Thymus (tissue), 11 donors: ENCODE measurements around the gene GNA12. TPM values are rescaled to one million over a fixed set of nuclear protein-coding genes. Genes with fewer than 3 reads are reported as not detected.

Experiments used
- DNase-seq, 9 donors: peaks; one replicate each; pipeline ENCODE4 v3.0.0-alpha.2; 2013; ENCODE audit warnings: low spot score in 9 of 9, low read depth in 6 of 9, missing footprints in 1 of 9
- H3K27ac ChIP-seq, 2 donors: one replicate each; pipeline ENCODE4 v1.5.1; 2013; ENCODE audit warnings: control low read depth in 1 of 2, low read depth in 1 of 2, low read length in 1 of 2, mild to moderate bottlenecking in 1 of 2, moderate library complexity in 1 of 2
- H3K27me3 ChIP-seq, 2 donors: one replicate each; pipeline ENCODE4 v1.5.1; 2013; ENCODE audit warnings: low read length in 1 of 2; ENCODE audit not compliant: control insufficient read depth in 2 of 2, insufficient read depth in 1 of 2
- H3K36me3 ChIP-seq, 2 donors: one replicate each; pipeline ENCODE4 v1.5.1; 2013; ENCODE audit warnings: low read length in 1 of 2, mild to moderate bottlenecking in 1 of 2, moderate library complexity in 1 of 2; ENCODE audit not compliant: control insufficient read depth in 2 of 2, insufficient read depth in 2 of 2
- H3K4me1 ChIP-seq, 2 donors: one replicate each; pipeline ENCODE4 v1.5.1; 2013; ENCODE audit warnings: low read length in 2 of 2; ENCODE audit not compliant: control insufficient read depth in 2 of 2, insufficient read depth in 2 of 2
- H3K4me3 ChIP-seq, 2 donors: one replicate each; pipeline ENCODE4 v1.5.1; 2013; ENCODE audit warnings: low read length in 2 of 2, control low read depth in 1 of 2, mild to moderate bottlenecking in 1 of 2
- H3K9me3 ChIP-seq, 2 donors: one replicate each; pipeline ENCODE4 v1.5.1; 2013; ENCODE audit warnings: low read length in 1 of 2, mild to moderate bottlenecking in 1 of 2; ENCODE audit not compliant: control insufficient read depth in 2 of 2, insufficient read depth in 1 of 2
- WGBS: extraction: QIAGEN DNeasy Blood & Tissue Kit; methylation state at CpG from one replicate; pipeline ENCODE4 v1.1.7; 2013; 5-methylcytosine and 5-hydroxymethylcytosine counted together
- polyA plus RNA-seq: library from polyadenylated mRNA; stranded (reverse); fragments of 200-250 nt; gene quantifications from one replicate; pipeline ENCODE4 v1.2.3, GENCODE V29; 2013
- total RNA-seq: library from RNA; stranded (reverse); fragments of 120-200 nt; gene quantifications from one replicate; pipeline ENCODE4 v1.2.4, GENCODE V29; 2013
- donor health status: healthy.

The GNA12 gene
- total and polyA plus RNA-seq, 2 donors, result 4.4 to 11.9 TPM

GRCh38 chr7:2691011-2691707 is 152.9 kb downstream of the GNA12 start:
- Histone ChIP-seq H3K9me3 (peaks cover 0 to 1% of the 10 kb centered on the region in 2 donors), H3K36me3 (no peaks in the 10 kb centered on the region), H3K4me1 (peaks cover 0 to 10% of the 10 kb centered on the region in 2 donors), H3K27me3 (peaks cover 40 to 55% of the 10 kb centered on the region in 2 donors), H3K27ac (no peak overlapping the region), H3K4me3 (no peak overlapping the region)
- WGBS, result 95% methylated on average over 18 of the region's 18 CpGs
- DNase-seq, result no peak

DNA sequence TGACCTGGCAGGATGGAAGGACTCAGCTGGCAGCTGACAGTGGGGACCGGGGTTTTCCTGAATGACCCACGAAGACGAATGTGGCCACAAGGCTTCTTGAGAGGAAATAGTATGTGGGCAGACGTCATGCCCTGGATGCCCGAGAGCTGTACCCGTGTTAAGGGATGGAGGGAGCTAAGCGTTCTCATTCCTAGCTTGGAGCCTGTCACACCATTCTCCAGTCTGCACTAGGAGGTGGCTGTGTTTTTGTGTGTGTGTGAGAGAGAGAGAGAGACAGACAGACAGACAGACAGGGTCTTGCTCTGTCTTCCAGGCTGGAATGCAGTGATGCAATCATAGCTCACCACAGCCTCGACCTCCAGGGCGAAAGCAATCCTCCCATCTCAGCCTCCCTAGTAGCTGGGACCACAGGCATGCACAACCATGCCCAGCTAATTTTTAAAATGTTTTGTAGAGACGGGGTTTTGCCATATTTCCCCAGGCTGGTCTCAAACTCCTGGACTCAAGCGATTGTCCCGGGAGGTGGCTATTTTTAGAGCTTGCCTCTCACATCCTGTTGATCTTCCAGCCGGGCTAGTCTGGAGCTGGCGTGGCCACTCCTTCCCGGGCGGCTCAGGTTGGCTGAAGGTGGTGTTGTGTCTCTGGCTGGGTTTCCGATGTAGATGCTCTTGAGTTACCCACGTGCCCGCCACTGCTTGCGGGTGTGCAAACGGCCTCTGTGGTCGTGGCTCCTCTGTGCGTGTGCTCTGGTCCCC is 154.0 kb downstream of the GNA12 start:
- WGBS, result 67% methylated on average over 23 of the region's 23 CpGs
- Histone ChIP-seq H3K36me3 (no peaks in the 10 kb centered on the region), H3K4me1 (peaks cover 0 to 10% of the 10 kb centered on the region in 2 donors), H3K4me3 (no peak overlapping the region), H3K9me3 (peaks cover 0 to 1% of the 10 kb centered on the region in 2 donors), H3K27me3 (peaks cover 44 to 62% of the 10 kb centered on the region in 2 donors), H3K27ac (no peak overlapping the region)
- DNase-seq, result no peak

DNA sequence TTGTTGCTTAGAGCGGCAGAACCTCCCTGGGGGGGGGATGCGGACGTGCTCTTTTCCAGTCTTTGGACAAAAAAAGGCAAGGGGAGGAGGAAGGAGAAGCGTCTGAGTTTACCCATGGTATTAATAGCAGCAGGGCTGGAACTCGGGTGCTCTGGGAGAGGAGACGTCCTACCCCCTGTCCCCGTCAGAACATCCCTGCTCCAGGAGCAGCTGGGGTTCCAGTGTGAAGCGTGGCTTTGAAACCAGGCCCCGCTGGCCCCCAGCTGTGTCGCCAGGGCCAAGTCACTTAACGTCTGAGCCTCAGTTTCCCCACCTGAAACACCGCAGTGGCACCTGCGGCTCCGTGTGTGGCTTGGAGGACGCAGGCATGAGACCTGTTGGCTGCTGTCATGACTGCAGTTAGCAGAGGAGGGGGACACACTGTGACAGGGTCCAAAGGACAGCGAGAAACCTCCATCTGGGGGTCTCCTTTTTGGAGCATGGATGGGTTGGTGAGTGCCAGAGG is 154.7 kb downstream of the GNA12 start:
- no peak for DNase-seq
- Histone ChIP-seq H3K4me1 (peaks cover 0 to 10% of the 10 kb centered on the region in 2 donors), H3K27ac (no peak overlapping the region), H3K9me3 (peaks cover 0 to 1% of the 10 kb centered on the region in 2 donors), H3K27me3 (peaks cover 44 to 65% of the 10 kb centered on the region in 2 donors), H3K36me3 (no peaks in the 10 kb centered on the region), H3K4me3 (no peak overlapping the region)
- 70% methylated on average over 16 of the region's 16 CpGs for WGBS

GRCh38 chr7:2688409-2689342 is 155.4 kb downstream of the GNA12 start:
- Histone ChIP-seq H3K27ac (no peak overlapping the region), H3K36me3 (no peaks in the 10 kb centered on the region), H3K4me1 (peaks cover 0 to 10% of the 10 kb centered on the region in 2 donors), H3K9me3 (peaks cover 0 to 1% of the 10 kb centered on the region in 2 donors), H3K4me3 (no peak overlapping the region), H3K27me3 (peaks cover 44 to 66% of the 10 kb centered on the region in 2 donors)
- WGBS, result 3% methylated on average over 62 of the region's 62 CpGs
- no peak for DNase-seq

DNA sequence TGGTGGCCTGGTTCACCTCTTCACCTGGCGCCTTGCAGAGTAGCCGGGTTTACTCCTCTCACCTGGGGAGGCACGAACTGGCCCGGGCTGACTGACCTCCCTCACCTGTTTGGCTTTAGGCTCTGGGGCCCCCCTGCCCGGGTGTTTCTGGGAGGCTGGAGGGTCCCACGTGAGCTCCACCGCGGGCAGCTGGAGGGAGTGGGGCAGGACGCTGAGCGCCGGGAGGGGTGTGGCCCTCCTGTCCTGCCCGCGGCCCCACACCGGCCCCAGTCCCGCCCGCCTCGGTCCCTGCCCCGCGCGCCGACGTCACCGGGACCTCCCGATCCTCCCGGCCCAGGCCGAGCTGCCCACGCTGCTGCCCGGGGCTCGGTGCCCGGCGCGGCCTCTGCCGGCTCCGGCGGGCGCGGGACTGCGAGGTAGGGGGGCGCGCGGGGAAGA is 156.2 kb downstream of the GNA12 start, which contains the start of gene AMZ1:
Gene AMZ1, plus strand, starts transcription at position 322 of the 438 bp plus-strand sequence. CDS start 12,250 bp downstream, outside the sequence.
- Histone ChIP-seq H3K9me3 (peaks cover 0 to 1% of the 10 kb centered on the region in 2 donors), H3K27me3 (peaks cover 44 to 66% of the 10 kb centered on the region in 2 donors), H3K4me3 (no peak within 1 kb of the TSS), H3K4me1 (peaks cover 0 to 10% of the 10 kb centered on the region in 2 donors), H3K27ac (no peak within 1 kb of the TSS), H3K36me3 (no peaks in the 10 kb centered on the region)
- WGBS, result 6% methylated on average over 41 of the region's 41 CpGs
- DNase-seq, result no peak

- H3K4me3 ChIP-seq, result no peak overlapping the region
- WGBS, result 81% methylated on average over 17 of the region's 17 CpGs
These were observed 156.7 kb downstream of the GNA12 start for GRCh38 chr7:2687338-2687869.

GRCh38 chr7:2686101-2686500 is 158.0 kb downstream of the GNA12 start:
- Histone ChIP-seq H3K9me3 (peaks cover 0 to 1% of the 10 kb centered on the region in 2 donors), H3K36me3 (no peaks in the 10 kb centered on the region), H3K27ac (no peak overlapping the region), H3K27me3 (peaks cover 42 to 62% of the 10 kb centered on the region in 2 donors), H3K4me1 (peaks cover 0 to 10% of the 10 kb centered on the region in 2 donors), H3K4me3 (no peak overlapping the region)
- no peak for DNase-seq
- WGBS, result 97% methylated on average over 14 of the region's 14 CpGs

More at GRCh38 chr7:2687338-2687869, 156.7 kb downstream of the GNA12 start:
- peaks cover 0 to 10% of the 10 kb centered on the region in 2 donors for H3K4me1 ChIP-seq
- no peaks in the 10 kb centered on the region for H3K36me3 ChIP-seq
- peaks cover 44 to 62% of the 10 kb centered on the region in 2 donors for H3K27me3 ChIP-seq
- peaks cover 0 to 1% of the 10 kb centered on the region in 2 donors for H3K9me3 ChIP-seq
- no peak overlapping the region for H3K27ac ChIP-seq
- DNase-seq, result no peak

DNA sequence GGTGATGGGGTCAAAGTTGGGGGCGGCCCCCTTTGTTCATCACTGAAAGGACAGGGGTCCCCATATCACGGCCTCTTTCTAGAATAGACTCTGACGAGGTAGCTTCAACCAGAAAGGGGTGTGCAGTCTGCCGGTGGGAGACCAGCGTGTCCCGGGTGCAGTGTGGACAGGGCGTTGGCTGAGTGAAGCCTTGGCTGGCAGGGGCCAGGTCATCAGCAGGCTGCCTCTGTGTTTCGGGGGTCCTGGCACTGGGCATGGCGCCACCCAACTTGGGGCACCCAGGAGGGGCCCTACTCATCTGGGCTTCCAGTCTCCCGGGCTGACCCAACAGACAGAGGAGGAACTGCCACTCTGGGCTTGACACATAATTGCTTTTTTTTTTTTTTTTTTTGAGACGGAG is 159.6 kb downstream of the GNA12 start:
- H3K4me1 ChIP-seq, result peaks cover 0 to 10% of the 10 kb centered on the region in 2 donors
- H3K27ac ChIP-seq, result no peak overlapping the region
- no peaks in the 10 kb centered on the region for H3K36me3 ChIP-seq
- H3K9me3 ChIP-seq, result peaks cover 0 to 1% of the 10 kb centered on the region in 2 donors
- peaks cover 37 to 62% of the 10 kb centered on the region in 2 donors for H3K27me3 ChIP-seq
- no peak overlapping the region for H3K4me3 ChIP-seq
- no peak for DNase-seq
- WGBS, result 99% methylated on average over 11 of the region's 11 CpGs
